Suppressor macrophage treated with lipopolysaccharide for 1 hour (primary cell): ENCODE measurements around the gene CCSER1.
"Not testable (repeated sequence)": the region's sequence is repeated elsewhere in the genome, so short reads cannot be mapped to it uniquely, and the experiment has no call there.

Source experiments
- DNase-seq, 3 donors: peaks; one replicate each; pipeline ENCODE4 v3.0.0-alpha.2; 2020 to 2022

CCSER1 gene

GRCh38 chr4:90445380-90445779 lies 318.2 kb downstream of the CCSER1 start:
- DNase-seq: no peak

GRCh38 chr4:90449626-90450025 lies 322.4 kb downstream of the CCSER1 start:
- no peak for DNase-seq

GRCh38 chr4:90456891-90457290 lies 329.7 kb downstream of the CCSER1 start:
- DNase-seq: no peak

- no peak for DNase-seq
These were observed 330.6 kb downstream of the CCSER1 start for GRCh38 chr4:90457817-90458216.

- DNase-seq: no peak
These were observed 331.4 kb downstream of the CCSER1 start for GRCh38 chr4:90458576-90458975.

- DNase-seq: peak in 1 of 3 donors; percentile 0
These were observed 347.3 kb downstream of the CCSER1 start for GRCh38 chr4:90474484-90474883.

GRCh38 chr4:90476019-90476418 lies 348.8 kb downstream of the CCSER1 start:
- no peak for DNase-seq

- no peak for DNase-seq
These were observed 349.4 kb downstream of the CCSER1 start for GRCh38 chr4:90476586-90476985.

- DNase-seq: not testable (repeated sequence)
These were observed 357.7 kb downstream of the CCSER1 start for GRCh38 chr4:90484894-90485293.

- no peak for DNase-seq
These were observed 359.2 kb downstream of the CCSER1 start for GRCh38 chr4:90486346-90486745.

GRCh38 chr4:90495211-90495610 lies 368.0 kb downstream of the CCSER1 start:
- no peak for DNase-seq

GRCh38 chr4:90495936-90496335 lies 368.7 kb downstream of the CCSER1 start:
- DNase-seq: no peak

- DNase-seq: no peak
These were observed 371.0 kb downstream of the CCSER1 start for GRCh38 chr4:90498175-90498574.

- no peak for DNase-seq
These were observed 376.5 kb downstream of the CCSER1 start for GRCh38 chr4:90503677-90504076.

- no peak for DNase-seq
These were observed 388.0 kb downstream of the CCSER1 start for GRCh38 chr4:90515191-90515590.

- no peak for DNase-seq
These were observed 401.4 kb downstream of the CCSER1 start for GRCh38 chr4:90528551-90528950.

- DNase-seq: no peak
These were observed 409.2 kb downstream of the CCSER1 start for GRCh38 chr4:90536408-90536807.

- DNase-seq: no peak
These were observed 410.3 kb downstream of the CCSER1 start for GRCh38 chr4:90537491-90537890.

- DNase-seq: no peak
These were observed 413.3 kb downstream of the CCSER1 start for GRCh38 chr4:90540536-90540935.

GRCh38 chr4:90542216-90542615 lies 415.0 kb downstream of the CCSER1 start:
- no peak for DNase-seq

GRCh38 chr4:90543419-90544170 lies 416.4 kb downstream of the CCSER1 start:
- no peak for DNase-seq

GRCh38 chr4:90544532-90545045 lies 417.4 kb downstream of the CCSER1 start:
- no peak for DNase-seq

- DNase-seq: no peak
These were observed 418.2 kb downstream of the CCSER1 start for GRCh38 chr4:90545380-90545779.

- DNase-seq: no peak
These were observed 418.9 kb downstream of the CCSER1 start for GRCh38 chr4:90546114-90546513.

- DNase-seq: no peak
These were observed 443.4 kb downstream of the CCSER1 start for GRCh38 chr4:90570615-90571014.
